WTC11 (cell line): ENCODE measurements around the gene HOXC11.

ENCODE experiments used
- RELA ChIP-seq: sonication (generic); formaldehyde crosslinking; IDR thresholded peaks from 2 replicates; pipeline ENCODE4 v1.8.1; 2022; ENCODE audit warnings: missing genetic modification reagents, mild to moderate bottlenecking, borderline replicate concordance
- TP53 ChIP-seq: sonication (generic); formaldehyde crosslinking; IDR thresholded peaks from 2 replicates; pipeline ENCODE4 v1.8.1; 2023; ENCODE audit warnings: mild to moderate bottlenecking, missing genetic modification reagents
- TF ChIP-seq, protein P1 (sequence below): sonication (generic); formaldehyde crosslinking; IDR thresholded peaks from 2 replicates; pipeline ENCODE4 v1.8.0; 2022; ENCODE audit warnings: mild to moderate bottlenecking, missing genetic modification reagents

GRCh38 chr12:53986686-53987483 is 14.0 kb downstream of the HOXC11 start:
- TF ChIP-seq TP53 (no peak), RELA (CRISPR knock-in tag) (no peak)
- TF ChIP-seq, protein P1, sequence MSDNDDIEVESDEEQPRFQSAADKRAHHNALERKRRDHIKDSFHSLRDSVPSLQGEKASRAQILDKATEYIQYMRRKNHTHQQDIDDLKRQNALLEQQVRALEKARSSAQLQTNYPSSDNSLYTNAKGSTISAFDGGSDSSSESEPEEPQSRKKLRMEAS (CRISPR knock-in tag), result no peak
